ENCODE data around the gene SCLT1.
"Not testable (repeated sequence)": the region's sequence is repeated elsewhere in the genome, so short reads cannot be mapped to it uniquely, and the experiment has no call there.

The SCLT1 gene

GRCh38 chr4:129077326-129077725, 16.0 kb downstream of the SCLT1 start:
- Histone ChIP-seq H3K27ac (ENCODE audit: low read length) (no peak overlapping the region), H3K9ac (ENCODE audit: low read length in 2 of 2) (no peak overlapping the region), H3K4me1 (ENCODE audit: control insufficient read depth, insufficient read depth, low read length) (no peaks in the 10 kb centered on the region), H3K9me3 (ENCODE audit: control insufficient read depth in 2 of 2, low read length in 2 of 2) (no peaks in the 10 kb centered on the region), H3K36me3 (ENCODE audit: control insufficient read depth in 2 of 2, insufficient read depth in 2 of 2, low read length in 2 of 2) (peaks cover 4 to 8% of the 10 kb centered on the region in 2 donors), H3K27me3 (ENCODE audit: control insufficient read depth in 1 of 2, insufficient read depth in 2 of 2, low read length in 2 of 2) (no peaks in the 10 kb centered on the region), H3K4me3 (ENCODE audit: low read length in 2 of 2) (no peak overlapping the region)

- H3K4me3 ChIP-seq (ENCODE audit: low read length in 2 of 2); H3K9me3 ChIP-seq (ENCODE audit: control insufficient read depth in 2 of 2, low read length in 2 of 2); H3K27ac ChIP-seq (ENCODE audit: low read length); H3K9ac ChIP-seq (ENCODE audit: low read length in 2 of 2); H3K4me1 ChIP-seq (ENCODE audit: control insufficient read depth, insufficient read depth, low read length); H3K27me3 ChIP-seq (ENCODE audit: control insufficient read depth in 1 of 2, insufficient read depth in 2 of 2, low read length in 2 of 2); H3K36me3 ChIP-seq (ENCODE audit: control insufficient read depth in 2 of 2, insufficient read depth in 2 of 2, low read length in 2 of 2): not testable (repeated sequence)
Measured at GRCh38 chr4:129069537-129069936, 23.8 kb downstream of the SCLT1 start.

DNA sequence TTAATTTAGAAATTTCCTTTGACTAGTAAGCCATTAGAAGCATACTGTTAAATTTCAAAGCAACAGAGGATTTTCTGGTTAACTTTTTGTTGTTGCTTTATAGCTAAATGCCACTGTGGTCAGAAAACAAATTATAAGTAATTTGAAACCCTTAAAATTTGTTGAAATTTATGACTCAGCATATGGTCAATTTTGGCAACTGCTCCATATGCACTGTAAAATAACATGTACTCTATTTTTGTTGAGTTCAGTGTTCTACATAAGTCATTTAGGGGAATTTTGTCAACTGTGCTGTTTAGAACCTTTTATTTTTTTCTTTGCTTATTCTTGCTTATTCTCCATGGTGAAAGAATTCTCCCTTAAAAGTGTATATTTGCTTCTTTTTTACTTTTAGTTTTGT, 28.6 kb downstream of the SCLT1 start:
- Histone ChIP-seq H3K27me3 (ENCODE audit: control insufficient read depth in 1 of 2, insufficient read depth in 2 of 2, low read length in 2 of 2) (no peaks in the 10 kb centered on the region), H3K9me3 (ENCODE audit: control insufficient read depth in 2 of 2, low read length in 2 of 2) (peaks cover 6 to 23% of the 10 kb centered on the region in 2 donors), H3K4me1 (ENCODE audit: control insufficient read depth, insufficient read depth, low read length) (no peaks in the 10 kb centered on the region), H3K4me3 (ENCODE audit: low read length in 2 of 2) (no peak overlapping the region), H3K9ac (ENCODE audit: low read length in 2 of 2) (no peak overlapping the region), H3K27ac (ENCODE audit: low read length) (no peak overlapping the region), H3K36me3 (ENCODE audit: control insufficient read depth in 2 of 2, insufficient read depth in 2 of 2, low read length in 2 of 2) (no peaks in the 10 kb centered on the region)

DNA sequence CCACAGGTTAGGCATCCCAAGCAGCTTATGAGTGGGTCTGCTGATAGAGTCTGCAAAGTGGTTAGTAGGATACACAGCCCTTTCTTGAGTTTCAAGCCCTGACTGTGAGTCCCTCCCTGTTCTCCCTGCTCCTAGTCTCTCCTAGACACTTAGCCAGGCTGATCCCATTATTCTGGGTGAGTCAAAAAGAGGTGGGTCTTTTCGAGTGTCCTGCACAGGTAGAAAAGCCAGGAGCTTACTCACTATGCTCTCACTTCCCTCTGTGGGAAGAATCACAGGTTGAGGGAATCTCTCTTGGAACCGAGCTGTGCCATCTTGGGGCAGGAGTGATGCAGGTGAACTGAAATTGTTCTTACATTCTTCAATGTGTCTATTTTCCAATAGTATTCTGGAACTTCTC, 29.7 kb downstream of the SCLT1 start:
- Histone ChIP-seq H3K27ac (ENCODE audit: low read length) (no peak overlapping the region), H3K9me3 (ENCODE audit: control insufficient read depth in 2 of 2, low read length in 2 of 2) (peaks cover 6 to 23% of the 10 kb centered on the region in 2 donors), H3K4me1 (ENCODE audit: control insufficient read depth, insufficient read depth, low read length) (no peaks in the 10 kb centered on the region), H3K36me3 (ENCODE audit: control insufficient read depth in 2 of 2, insufficient read depth in 2 of 2, low read length in 2 of 2) (no peaks in the 10 kb centered on the region), H3K27me3 (ENCODE audit: control insufficient read depth in 1 of 2, insufficient read depth in 2 of 2, low read length in 2 of 2) (no peaks in the 10 kb centered on the region), H3K4me3 (ENCODE audit: low read length in 2 of 2) (no peak overlapping the region), H3K9ac (ENCODE audit: low read length in 2 of 2) (no peak overlapping the region)

GRCh38 chr4:129062580-129062979, 30.8 kb downstream of the SCLT1 start:
- H3K27ac ChIP-seq (ENCODE audit: low read length): no peak overlapping the region
- H3K36me3 ChIP-seq (ENCODE audit: control insufficient read depth in 2 of 2, insufficient read depth in 2 of 2, low read length in 2 of 2): no peaks in the 10 kb centered on the region
- H3K4me1 ChIP-seq (ENCODE audit: control insufficient read depth, insufficient read depth, low read length): no peaks in the 10 kb centered on the region
- no peaks in the 10 kb centered on the region for H3K27me3 ChIP-seq (ENCODE audit: control insufficient read depth in 1 of 2, insufficient read depth in 2 of 2, low read length in 2 of 2)
- peaks cover 6 to 27% of the 10 kb centered on the region in 2 donors for H3K9me3 ChIP-seq (ENCODE audit: control insufficient read depth in 2 of 2, low read length in 2 of 2)
- no peak overlapping the region for H3K9ac ChIP-seq (ENCODE audit: low read length in 2 of 2)
- no peak overlapping the region for H3K4me3 ChIP-seq (ENCODE audit: low read length in 2 of 2)

DNA sequence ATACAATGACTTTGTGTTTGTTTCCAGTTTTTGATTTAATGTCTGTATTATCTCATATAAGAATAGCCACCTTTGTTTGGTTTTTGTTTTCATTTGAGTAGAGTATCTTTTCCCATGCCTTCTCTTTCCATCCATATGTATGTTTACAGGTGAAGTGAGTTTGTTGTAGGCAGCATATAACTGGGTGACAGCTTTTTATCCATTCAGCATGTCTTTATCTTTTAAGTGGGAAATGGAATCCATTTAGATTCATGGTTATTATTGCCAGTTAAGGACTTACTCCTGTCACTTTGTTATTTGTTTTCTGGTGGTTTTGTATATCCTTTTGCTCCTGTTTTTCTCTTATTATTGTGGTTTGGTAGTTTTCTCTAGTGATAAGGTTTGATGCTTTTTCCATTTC, 34.3 kb downstream of the SCLT1 start:
- no peaks in the 10 kb centered on the region for H3K27me3 ChIP-seq (ENCODE audit: control insufficient read depth in 1 of 2, insufficient read depth in 2 of 2, low read length in 2 of 2)
- no peaks in the 10 kb centered on the region for H3K36me3 ChIP-seq (ENCODE audit: control insufficient read depth in 2 of 2, insufficient read depth in 2 of 2, low read length in 2 of 2)
- H3K9ac ChIP-seq (ENCODE audit: low read length in 2 of 2): no peak overlapping the region
- H3K27ac ChIP-seq (ENCODE audit: low read length): no peak overlapping the region
- no peak overlapping the region for H3K4me3 ChIP-seq (ENCODE audit: low read length in 2 of 2)
- H3K4me1 ChIP-seq (ENCODE audit: control insufficient read depth, insufficient read depth, low read length): no peaks in the 10 kb centered on the region
- H3K9me3 ChIP-seq (ENCODE audit: control insufficient read depth in 2 of 2, low read length in 2 of 2): peaks cover 6 to 48% of the 10 kb centered on the region in 2 donors

DNA sequence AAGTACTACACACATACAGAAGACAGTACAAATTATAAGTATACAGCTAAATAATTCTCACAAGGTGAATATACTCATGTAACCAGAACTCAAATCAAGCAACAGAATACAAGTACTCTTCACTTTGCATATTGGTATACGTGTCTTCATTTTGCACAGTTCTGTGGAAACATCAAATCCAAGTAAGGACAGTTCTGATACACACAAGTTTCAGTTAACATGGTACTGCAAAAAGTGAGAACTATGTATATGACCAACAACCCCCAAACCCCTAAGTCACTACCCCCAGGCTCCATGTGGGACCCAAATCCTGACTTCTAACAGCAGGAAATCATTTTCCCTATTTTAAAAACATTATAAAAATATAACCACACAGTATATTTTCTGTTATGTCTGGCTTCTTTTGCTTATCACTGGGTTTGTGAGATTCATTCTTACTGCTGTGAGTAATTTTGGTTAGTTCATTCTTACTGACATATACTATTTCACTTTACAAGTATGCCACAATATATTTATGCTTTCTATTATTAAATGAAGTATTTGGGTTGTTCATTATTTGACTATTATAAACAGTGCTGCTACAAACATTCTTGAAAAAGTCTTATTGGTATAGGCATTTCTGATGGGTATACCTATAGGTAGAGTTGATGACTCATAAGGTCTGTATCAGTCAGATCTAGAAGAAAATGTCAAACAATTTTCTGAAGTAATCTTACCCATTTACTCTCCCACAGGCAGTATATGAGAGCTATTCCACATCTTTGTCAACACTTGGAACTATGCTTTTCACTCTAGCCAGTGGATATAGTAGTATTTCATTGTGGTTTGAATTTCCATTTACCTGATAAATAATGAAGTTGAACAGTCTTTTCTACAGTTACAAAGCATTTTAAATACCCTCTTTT, 47.0 kb downstream of the SCLT1 start:
- Histone ChIP-seq H3K27ac (ENCODE audit: low read length) (no peak overlapping the region), H3K27me3 (ENCODE audit: control insufficient read depth in 1 of 2, insufficient read depth in 2 of 2, low read length in 2 of 2) (no peaks in the 10 kb centered on the region), H3K4me3 (ENCODE audit: low read length in 2 of 2) (no peak overlapping the region), H3K9ac (ENCODE audit: low read length in 2 of 2) (no peak overlapping the region), H3K4me1 (ENCODE audit: control insufficient read depth, insufficient read depth, low read length) (no peaks in the 10 kb centered on the region), H3K36me3 (ENCODE audit: control insufficient read depth in 2 of 2, insufficient read depth in 2 of 2, low read length in 2 of 2) (no peaks in the 10 kb centered on the region), H3K9me3 (ENCODE audit: control insufficient read depth in 2 of 2, low read length in 2 of 2) (no peaks in the 10 kb centered on the region)

GRCh38 chr4:129043523-129043922, 49.8 kb downstream of the SCLT1 start:
- H3K27me3 ChIP-seq (ENCODE audit: control insufficient read depth in 1 of 2, insufficient read depth in 2 of 2, low read length in 2 of 2): no peaks in the 10 kb centered on the region
- no peaks in the 10 kb centered on the region for H3K36me3 ChIP-seq (ENCODE audit: control insufficient read depth in 2 of 2, insufficient read depth in 2 of 2, low read length in 2 of 2)
- H3K4me3 ChIP-seq (ENCODE audit: low read length in 2 of 2): no peak overlapping the region
- no peaks in the 10 kb centered on the region for H3K9me3 ChIP-seq (ENCODE audit: control insufficient read depth in 2 of 2, low read length in 2 of 2)
- no peaks in the 10 kb centered on the region for H3K4me1 ChIP-seq (ENCODE audit: control insufficient read depth, insufficient read depth, low read length)
- no peak overlapping the region for H3K9ac ChIP-seq (ENCODE audit: low read length in 2 of 2)
- H3K27ac ChIP-seq (ENCODE audit: low read length): no peak overlapping the region

GRCh38 chr4:129040471-129040870, 52.9 kb downstream of the SCLT1 start:
- H3K4me1 ChIP-seq (ENCODE audit: control insufficient read depth, insufficient read depth, low read length): no peaks in the 10 kb centered on the region
- no peaks in the 10 kb centered on the region for H3K9me3 ChIP-seq (ENCODE audit: control insufficient read depth in 2 of 2, low read length in 2 of 2)
- no peaks in the 10 kb centered on the region for H3K27me3 ChIP-seq (ENCODE audit: control insufficient read depth in 1 of 2, insufficient read depth in 2 of 2, low read length in 2 of 2)
- no peak overlapping the region for H3K4me3 ChIP-seq (ENCODE audit: low read length in 2 of 2)
- H3K36me3 ChIP-seq (ENCODE audit: control insufficient read depth in 2 of 2, insufficient read depth in 2 of 2, low read length in 2 of 2): no peaks in the 10 kb centered on the region
- H3K9ac ChIP-seq (ENCODE audit: low read length in 2 of 2): no peak overlapping the region
- no peak overlapping the region for H3K27ac ChIP-seq (ENCODE audit: low read length)

GRCh38 chr4:129037093-129037492, 56.2 kb downstream of the SCLT1 start:
- Histone ChIP-seq H3K27ac (ENCODE audit: low read length) (no peak overlapping the region), H3K9me3 (ENCODE audit: control insufficient read depth in 2 of 2, low read length in 2 of 2) (no peaks in the 10 kb centered on the region), H3K4me1 (ENCODE audit: control insufficient read depth, insufficient read depth, low read length) (no peaks in the 10 kb centered on the region), H3K9ac (ENCODE audit: low read length in 2 of 2) (no peak overlapping the region), H3K27me3 (ENCODE audit: control insufficient read depth in 1 of 2, insufficient read depth in 2 of 2, low read length in 2 of 2) (no peaks in the 10 kb centered on the region), H3K4me3 (ENCODE audit: low read length in 2 of 2) (no peak overlapping the region), H3K36me3 (ENCODE audit: control insufficient read depth in 2 of 2, insufficient read depth in 2 of 2, low read length in 2 of 2) (no peaks in the 10 kb centered on the region)
